CD4-positive, alpha-beta T cell treated with Interleukin-15 for 4 hours (primary cell): ENCODE results near the gene CCDC74A.
"Not testable (repeated sequence)": the region's sequence is repeated elsewhere in the genome, so short reads cannot be mapped to it uniquely, and the experiment has no call there.

Experiments used
- DNase-seq: peaks from one replicate; pipeline ENCODE4 v3.0.0-alpha.2; 2020; ENCODE audit warnings: low spot score

CCDC74A gene

DNA sequence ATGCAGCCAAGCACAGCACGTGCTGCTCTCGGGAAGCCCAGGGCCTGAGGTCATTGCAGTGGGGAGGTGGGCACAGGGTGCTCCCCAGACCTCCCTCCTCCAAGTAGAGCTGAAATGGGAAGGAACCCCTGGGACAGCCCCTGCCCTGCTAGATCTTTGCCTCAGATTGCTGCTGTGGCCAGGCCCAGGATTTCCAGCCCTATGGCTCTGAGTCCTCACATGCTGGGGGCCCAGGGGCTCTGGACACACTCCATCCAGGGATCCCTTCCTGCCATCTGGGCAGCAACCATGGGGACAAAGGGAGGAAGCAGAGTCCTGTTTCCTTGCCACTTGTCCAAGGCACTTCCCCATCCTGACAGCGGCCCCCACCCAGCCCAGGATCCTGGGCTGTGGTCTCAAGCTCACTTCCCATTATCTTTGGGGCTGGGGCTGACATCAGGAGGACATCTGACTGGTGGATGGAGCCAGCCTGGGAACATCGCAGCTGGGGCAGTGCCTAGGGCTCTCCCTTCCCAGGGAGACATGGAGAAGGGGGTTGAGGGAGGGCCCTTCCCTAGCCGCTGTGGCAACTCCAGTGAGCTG, 2.3 kb downstream of the CCDC74A start:
- DNase-seq = not testable (repeated sequence)

DNA sequence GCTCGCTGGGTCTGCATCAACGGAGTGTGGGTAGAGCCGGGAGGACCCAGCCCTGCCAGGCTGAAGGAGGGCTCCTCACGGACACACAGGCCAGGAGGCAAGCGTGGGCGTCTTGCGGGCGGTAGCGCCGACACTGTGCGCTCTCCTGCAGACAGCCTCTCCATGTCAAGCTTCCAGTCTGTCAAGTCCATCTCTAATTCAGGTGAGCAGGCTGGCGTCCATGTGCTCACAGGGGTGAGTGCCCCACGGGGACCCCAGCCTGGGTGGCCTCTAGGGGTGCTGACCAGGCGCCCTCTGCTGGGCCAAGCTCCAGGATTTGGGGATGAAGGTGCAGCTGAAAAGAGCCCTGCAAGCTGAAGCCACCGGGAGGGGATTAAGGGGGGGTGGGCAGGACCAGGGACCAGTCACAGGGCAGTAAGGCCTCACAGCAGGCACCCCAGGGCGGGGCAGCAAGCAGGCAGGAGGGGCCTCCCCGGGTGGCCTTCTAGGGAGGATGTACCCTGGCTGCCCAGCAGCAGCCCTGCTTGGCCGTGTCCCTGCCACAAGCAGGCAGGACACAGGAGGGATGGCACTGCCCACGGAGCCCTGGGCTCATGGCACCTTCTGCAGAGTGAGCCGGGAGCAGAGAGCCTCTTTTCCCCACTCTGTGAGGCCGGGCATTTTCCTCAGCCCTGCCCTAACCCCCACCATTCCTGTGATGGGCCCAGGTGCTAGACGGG, 3.1 kb downstream of the CCDC74A start:
- DNase-seq = not testable (repeated sequence)

DNA sequence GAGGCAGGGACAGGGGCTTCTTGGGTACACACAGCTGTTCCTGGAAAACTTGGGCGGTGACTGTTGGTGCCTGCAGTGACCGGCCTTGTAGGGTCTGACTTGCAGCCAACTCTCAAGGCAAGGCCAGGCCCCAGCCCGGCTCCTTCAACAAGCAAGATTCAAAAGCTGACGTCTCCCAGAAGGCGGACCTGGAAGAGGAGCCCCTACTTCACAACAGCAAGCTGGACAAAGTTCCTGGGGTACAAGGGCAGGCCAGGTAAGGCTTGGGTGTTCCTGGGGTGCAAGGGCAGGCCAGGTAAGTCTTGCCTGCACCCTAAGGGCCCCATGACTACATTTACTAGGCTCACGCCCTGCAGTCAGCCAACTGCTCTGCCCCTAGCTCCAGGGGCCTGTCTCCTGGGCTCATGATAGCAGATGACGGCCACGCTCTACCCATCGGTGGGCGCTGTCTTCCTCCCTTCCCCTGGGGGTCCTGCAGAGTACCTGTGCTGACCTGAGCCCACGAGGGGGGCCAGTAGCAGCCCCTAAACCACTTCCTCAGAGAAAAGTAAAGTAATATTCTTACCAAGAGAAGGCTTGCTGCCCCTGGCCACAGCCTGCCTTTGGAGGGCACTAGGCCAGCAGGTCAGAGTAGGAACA, 4.0 kb downstream of the CCDC74A start:
- DNase-seq = not testable (repeated sequence)

DNA sequence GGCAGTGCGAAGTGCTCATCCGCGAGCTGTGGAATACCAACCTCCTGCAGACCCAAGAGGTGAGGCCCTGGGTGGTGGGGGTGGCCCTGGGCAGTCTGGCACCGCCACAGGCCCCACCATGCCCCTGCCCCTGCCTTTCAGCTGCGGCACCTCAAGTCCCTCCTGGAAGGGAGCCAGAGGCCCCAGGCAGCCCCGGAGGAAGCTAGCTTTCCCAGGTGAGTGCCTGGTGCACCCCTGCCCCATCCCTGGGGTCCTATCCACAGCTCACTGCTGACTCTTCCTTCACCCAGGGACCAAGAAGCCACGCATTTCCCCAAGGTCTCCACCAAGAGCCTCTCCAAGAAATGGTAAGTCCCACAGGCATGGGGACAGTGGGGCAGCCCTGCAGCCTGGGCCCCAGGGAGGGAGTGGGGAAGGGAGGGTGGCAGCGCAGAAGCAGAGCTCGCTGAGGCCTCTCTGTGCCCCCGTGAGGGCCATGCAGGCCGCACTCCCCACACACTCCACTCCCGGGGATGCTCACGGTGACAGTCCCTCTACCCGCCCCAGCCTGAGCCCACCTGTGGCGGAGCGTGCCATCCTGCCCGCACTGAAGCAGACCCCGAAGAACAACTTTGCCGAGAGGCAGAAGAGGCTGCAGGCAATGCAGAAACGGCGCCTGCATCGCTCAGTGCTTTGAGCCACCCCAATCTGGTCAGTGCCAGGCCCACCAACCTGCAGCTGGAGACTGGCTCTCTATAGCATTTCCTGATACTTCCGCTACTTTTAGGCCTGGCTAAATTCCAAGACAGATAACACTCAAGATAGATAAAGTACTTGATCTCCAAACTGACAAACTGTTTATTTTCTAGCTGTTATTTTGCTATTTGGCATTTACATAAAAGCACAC, 5.3 kb downstream of the CCDC74A start:
- DNase-seq = not testable (repeated sequence)

DNA sequence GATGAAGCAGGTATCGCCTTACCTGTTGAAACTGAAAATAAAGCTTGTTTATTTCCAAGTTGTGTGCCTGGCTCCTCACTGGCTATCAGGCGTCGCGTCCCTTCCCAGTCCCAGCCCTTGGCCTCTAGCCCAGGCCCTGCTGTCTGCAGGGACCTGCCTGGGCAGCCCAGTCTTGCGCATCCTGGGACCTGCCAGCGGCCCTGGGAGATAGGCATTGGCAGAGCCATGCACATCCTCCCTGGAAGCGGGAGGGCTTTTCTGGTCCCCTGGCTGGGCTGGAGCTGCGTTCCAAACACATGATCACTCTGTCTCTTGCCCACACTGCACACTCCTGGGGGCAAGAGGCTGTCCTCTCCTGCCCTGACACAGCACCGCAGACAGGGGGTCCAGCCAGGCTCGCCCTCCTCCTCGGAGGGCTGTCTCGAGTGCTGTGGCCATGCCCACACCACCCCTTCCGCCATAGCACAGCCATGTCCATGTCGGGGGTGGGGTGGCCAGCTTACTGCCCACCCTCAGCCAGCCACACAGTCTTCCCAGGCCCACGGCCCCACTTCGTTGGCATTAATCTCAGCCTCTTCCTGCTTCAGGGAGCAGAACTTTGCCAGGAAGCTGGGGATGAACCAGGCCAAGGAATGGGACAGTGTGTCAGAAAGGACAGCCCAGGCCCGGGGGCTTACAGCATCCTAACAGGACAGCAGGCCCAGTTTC, 6.1 kb downstream of the CCDC74A start:
- not testable (repeated sequence) for DNase-seq

DNA sequence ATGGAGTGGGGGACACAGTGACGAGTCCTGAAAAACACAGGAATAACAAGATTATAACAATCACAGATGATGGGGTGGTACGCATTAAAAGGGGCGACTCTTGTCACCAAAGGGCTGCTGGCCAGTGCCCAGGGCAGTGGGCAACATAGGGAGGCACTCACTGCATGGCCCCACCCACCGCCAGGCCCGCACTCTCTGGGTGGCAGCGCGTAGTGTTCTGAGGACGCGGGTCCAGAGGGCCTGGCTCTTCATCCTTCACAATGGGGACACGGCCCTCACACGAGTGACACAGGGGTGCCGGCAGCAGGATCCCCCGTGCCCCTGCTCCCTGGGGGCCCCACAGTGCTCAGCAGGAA, 6.6 kb downstream of the CCDC74A start:
- not testable (repeated sequence) for DNase-seq

DNA sequence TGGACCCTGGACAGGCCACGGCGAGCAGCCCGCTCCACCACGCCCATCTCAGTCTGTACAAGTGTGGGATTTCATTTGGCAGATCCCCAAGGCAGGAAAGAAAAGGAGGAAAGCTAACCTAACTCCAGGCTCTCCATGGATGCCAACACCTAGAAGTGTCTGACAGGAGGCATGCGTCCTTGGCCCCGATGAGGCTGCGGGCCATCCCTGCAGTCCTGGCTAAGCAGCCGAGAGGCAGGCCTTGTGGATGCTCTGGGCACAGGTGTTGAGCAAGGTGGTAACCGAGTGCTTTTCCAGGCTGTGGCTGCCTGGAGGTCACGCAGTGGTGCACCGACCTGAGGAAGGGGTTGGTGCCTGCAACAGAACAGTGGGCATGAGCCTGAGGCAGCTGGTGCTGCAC, 7.3 kb downstream of the CCDC74A start:
- DNase-seq = not testable (repeated sequence)

DNA sequence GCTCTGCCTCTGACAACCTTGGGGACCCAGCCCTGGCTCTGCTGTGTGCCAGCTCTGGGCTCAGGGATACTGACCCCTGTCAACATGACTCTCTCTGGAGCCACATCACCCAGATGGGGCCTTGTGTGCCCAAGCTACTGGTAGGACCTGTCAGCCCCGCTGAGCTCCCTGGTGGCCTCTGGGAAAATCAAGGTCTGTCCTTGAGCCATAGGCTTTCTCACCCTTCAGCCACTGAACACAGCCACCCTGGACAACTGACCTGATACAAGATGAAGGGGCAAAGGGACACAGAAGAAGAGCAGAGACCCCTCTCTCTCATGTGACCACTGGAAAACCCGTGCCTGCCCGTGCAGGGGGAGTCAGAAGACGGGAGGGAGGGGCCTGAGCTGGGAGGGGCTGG, 7.8 kb downstream of the CCDC74A start:
- no peak for DNase-seq

DNA sequence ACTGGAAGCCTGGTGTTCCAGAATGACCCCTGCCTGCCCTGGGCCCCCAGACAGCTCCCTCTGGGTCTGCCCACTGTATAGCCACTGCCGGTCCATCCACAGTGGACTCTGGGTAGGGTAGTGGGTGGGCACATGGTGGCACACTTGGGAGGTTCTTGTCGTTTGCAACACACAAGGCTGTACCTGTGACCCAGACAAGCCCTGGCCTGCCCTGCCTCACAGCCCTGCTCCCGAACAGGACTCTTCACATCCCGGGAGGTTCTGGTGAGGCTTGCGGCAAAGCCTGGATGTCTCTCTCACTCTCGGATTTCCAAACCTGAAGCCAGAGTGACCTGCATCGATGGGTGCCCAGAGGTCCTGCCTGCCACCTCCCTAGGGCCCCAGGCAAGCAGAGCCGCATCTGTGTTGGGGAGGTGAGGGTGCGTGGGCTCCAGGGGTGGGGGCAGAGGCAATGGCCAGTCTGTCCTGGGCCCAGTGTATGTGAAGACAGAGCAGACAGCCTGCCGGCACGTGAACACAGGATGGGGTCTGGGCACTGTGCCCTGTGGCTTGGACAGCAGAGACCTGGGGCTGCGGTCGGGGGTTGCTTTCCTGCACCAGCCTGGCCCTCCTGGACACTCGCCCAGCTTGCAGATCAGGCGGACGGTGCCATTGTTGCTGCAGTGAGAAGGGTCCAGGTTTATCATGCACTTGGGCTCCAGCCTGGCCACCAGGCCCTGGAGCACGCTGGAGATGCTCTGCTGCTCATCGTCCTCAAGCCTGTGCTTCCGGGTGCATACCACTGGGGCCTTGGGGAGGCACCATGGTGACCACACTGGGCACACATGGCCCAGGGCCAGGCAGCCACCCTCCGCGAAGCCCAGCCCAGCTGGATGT, 8.5 kb downstream of the CCDC74A start:
- not testable (repeated sequence) for DNase-seq

DNA sequence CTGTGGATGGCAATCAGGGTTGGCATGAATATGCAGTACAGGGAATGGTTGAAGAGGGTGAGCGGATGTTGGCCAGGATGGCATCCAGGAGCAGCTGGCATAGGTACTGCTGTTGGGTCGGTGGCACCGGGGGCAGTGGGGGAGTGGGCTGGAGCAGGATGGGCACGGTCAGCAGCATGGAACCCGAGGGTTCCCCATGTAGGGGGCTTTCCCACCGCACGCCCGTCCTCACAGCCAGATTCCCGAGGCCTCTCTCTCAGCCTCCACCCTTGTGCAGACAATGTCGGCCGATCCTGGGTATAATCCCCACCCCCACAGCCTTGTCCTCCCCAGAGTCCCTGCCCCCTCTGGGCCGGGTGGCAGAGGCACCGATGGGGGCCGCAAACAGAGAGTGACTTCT, 9.2 kb downstream of the CCDC74A start:
- DNase-seq = not testable (repeated sequence)

DNA sequence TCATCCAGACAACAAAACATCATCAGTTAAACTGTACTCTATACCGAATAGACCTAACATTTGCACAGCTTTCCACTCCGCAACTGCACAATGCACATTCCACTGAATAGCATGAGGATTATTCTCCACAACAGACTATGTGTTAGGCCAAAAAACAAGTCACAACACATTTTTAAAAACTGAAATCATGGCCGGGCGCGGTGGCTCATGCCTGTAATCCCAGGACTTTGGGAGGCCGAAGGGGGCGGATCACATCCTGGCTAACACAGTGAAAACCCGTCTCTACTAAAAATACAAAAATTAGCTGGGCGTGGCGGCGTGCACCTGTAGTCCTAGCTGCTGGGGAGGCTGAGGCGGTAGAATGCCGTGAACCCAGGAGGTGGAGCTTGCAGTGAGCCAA, 11.2 kb downstream of the CCDC74A start:
- not testable (repeated sequence) for DNase-seq

DNA sequence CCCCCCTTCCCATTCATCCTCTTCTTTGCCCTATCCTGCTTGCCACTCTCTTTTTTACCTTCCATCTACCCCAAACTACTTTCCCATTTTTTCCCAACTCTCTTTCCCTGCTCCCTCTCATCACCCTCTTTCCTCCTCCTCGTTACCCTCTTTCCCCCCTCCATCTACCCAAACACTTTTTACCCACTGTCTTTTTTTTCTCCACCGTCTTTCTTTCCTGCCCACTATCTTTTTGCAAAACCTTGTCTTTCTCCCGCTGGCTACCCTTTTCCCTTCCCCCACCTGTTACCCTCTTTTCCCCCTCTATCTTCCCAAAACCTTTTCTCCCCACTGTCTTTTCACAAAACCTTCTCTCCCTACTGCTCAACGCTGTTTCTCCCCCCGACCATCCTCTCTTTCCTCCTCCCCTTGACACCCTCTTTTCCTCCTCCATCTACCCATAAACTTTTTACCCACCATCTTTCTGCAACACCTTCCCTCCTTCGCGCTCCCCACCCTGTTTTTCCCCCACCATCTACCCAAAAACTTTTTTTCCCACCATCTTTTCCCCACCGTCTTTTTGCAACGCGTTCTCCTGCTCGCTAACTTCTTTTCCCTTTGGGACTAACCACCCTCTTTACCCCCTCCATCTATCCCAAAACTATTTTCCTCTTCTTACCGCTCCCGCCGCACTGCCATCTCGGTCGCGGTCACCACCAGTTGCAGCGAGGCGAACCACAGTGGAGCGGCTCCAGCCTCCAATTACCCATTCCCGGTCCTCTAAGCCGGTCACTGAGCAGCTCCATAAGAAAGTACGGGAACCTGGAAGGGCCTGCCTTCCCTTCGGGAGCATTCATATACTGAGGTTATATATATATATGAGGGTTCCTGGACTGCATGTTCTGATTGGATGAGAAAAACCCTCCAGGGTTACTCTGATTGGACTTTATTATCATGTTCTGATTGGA, 15.0 kb downstream of the CCDC74A start:
- no peak for DNase-seq

DNA sequence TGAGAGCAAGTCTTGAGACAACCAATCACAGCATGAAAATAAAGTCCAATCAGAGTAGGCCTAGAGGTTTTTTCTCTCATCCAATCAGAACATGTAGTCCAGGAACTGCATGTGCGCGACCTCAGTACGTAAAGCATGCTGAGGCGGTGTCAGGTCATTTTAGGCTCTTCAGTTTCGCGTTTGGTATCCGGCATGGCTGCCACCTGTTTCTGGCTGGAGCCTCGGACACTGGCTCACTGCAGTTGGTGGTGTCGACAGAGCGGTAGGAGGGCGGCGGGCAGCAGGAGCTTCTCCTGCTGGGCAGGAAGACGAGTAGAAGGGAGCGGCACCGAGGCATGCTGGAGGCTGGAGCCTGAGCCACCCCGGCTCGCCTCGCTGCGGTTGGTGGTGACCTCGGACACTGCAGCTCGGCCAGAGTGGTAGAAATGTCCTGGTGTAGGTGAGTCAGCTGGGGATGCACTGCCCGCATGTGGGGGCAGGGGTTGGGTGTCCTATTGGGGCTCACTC, 15.8 kb downstream of the CCDC74A start:
- DNase-seq = no peak

DNA sequence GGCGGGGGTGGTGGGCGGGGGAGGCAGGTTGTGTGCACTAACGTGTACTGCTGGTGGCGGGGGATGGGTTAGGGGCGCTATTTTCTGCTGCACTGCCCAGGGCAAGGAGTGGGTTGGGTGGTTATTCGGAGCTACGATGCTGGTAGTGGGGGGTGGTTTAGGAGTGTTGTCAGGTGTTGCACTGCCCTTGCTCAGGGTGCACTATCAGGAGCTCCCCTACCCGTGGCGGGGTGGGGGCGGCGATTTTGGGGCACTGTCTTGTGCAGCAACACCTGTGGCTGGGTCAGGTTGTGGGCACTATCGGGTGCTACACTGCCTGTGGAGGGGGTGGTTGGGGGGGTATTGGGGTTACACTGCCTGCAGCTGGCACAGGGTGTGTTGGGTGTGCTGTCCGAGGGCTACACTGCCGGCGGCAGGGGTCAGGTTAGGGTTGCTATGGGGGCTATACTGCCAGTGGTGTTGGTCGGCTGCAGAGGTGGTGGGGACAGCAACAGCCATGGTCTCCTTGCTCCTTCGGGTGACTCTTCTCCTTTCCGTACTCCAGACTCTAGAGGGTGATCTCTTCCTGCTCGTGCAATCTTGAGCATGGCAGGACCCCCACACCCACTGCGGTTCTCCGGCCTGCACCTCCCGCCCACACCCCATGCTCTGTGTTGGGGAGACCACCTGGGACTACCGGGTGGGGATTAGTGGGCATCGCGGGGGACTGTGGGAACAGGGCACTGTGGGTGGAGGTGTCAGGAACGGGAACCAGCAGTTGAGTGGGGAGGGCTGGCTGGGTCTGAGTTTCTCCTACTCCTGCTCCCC, 16.5 kb downstream of the CCDC74A start:
- DNase-seq = not testable (repeated sequence)

DNA sequence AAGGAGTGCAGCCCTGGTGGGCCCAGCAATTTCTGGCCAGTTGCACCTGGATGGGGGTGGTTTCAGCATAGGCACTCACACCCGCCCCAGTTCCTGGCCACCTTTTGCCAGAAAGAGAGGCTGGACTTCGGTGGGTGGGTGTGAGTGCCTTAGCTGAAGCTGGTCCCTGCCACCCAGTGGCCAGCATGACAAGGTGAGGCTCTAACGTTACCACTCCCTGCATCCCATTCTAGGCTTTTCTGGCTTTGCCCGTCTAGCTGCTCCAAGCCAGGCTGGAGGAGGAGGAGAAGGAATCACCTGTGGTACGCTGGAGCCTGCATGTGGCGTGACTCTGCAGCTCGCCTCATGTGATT, 17.1 kb downstream of the CCDC74A start:
- not testable (repeated sequence) for DNase-seq

DNA sequence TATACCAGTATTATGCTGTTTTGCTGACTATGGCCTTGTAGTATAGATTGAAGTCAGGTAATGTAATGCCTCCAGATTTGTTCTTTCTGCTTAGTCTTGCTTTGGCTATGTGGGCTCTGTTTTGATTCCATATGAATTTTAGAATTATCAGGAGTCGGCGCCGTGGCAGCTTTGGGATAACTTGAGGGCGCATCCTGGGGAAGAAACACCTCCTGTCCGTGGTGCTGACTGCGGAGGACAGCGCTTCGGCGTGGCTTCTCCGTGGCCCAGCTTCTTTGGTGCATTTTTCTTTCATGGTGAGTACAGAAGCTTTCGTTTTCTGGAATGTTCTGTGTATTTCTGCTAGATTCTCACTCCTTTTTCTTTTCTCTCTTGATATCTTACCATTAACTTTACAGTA, 25.2 kb downstream of the CCDC74A start:
- DNase-seq = no peak

DNA sequence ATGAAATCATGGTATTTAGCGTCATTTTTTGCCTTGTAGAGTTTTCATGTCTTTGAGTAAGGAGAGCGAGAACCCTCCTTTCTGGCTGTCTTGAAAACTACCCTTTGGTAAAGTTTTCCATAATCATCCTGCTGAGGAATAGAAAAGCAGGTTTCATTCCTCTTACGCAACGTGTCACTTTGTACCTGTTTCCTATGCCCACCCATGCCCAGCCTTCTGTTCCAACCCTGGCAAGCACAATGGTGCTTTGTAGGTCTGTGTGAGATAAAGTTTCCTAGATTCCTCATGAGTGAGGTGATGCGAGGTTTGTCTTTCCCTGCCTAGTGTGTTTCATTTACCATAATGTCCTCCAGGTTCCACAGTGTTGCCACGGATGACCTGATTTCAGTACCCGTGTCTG, 29.3 kb downstream of the CCDC74A start:
- DNase-seq = no peak

DNA sequence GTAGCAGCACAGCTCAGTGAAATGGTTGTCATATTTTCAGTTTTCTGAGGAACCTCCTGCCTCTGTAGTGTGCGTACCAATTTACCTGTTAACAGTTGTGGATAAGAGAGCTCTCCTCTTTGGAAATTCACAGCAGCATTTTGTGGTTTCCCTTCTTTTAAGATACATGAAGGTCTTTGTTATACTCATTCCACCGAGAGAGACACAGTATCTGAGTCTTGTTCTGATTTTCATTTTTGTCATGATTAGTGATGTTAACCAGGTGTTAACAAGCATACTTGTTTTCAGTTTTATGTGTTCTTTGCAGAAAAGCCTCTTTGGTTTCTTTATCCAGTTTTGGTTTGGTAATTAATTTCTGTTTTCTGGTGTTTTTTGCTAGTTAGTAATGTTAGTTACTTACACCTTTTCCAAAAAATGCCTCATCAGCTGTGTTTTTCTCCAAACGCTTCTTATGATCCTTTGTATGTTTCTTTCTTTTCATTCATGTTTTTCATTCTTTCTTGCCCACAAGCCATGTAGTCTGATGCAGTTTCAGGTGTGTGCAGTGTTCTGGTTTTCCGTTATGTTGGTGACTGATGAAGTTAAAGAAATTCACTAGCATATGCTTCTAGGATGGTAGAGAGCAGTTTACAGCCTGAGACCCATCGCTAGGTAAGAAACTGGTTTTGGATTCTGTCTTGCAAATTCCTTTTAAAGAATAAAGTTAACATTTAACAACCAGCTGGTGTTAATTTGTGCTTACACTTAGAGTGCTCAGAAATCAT, 30.1 kb downstream of the CCDC74A start:
- no peak for DNase-seq
